HepG2 (cell line): ENCODE measurements around the gene C3orf18. TPM values are rescaled to one million over a fixed set of nuclear protein-coding genes. Genes with fewer than 3 reads are reported as not detected.

ENCODE experiments used
- ATF6 ChIP-seq: sonication (generic); formaldehyde crosslinking; conservative IDR thresholded peaks from 2 replicates; pipeline ENCODE4 v1.4.0; 2020; ENCODE audit warnings: missing genetic modification reagents
- DRAP1 ChIP-seq: IDR thresholded peaks from 2 replicates; pipeline ENCODE4 v1.6.1; 2016; ENCODE audit warnings: missing genetic modification reagents, missing compliant biosample characterization
- FOXA1 ChIP-seq, 2 experiments: fragments of 450-650 bp in 1 of 2; sonication (generic) in 1 of 2; formaldehyde crosslinking in 1 of 2; IDR thresholded peaks; 2 replicates each; pipeline versions ENCODE4 v1.4.0 to v1.6.1; 2016 to 2020; ENCODE audit warnings: missing genetic modification reagents in 1 of 2
- FOXC1 ChIP-seq: sonication (generic); formaldehyde crosslinking; IDR thresholded peaks from 2 replicates; pipeline ENCODE4 v1.8.0; 2022; ENCODE audit warnings: mild to moderate bottlenecking, missing genetic modification reagents, borderline replicate concordance
- GATA4 ChIP-seq: sonication (generic); IDR thresholded peaks from 2 replicates; pipeline ENCODE4 v1.6.1; 2016; ENCODE audit warnings: antibody characterized with exemption, low read depth, borderline replicate concordance
- HDAC2 ChIP-seq: sonication (generic); formaldehyde crosslinking; IDR thresholded peaks from 2 replicates; pipeline ENCODE4 v1.4.0; 2020; ENCODE audit warnings: missing genetic modification reagents
- HHEX ChIP-seq: IDR thresholded peaks from 2 replicates; pipeline ENCODE4 v1.6.1; 2016; ENCODE audit warnings: control low read depth
- HIC2 ChIP-seq: sonication (generic); formaldehyde crosslinking; IDR thresholded peaks from 2 replicates; pipeline ENCODE4 v1.9.0; 2022; ENCODE audit warnings: low read depth, missing genetic modification reagents
- HMG20A ChIP-seq: IDR thresholded peaks from 2 replicates; pipeline ENCODE4 v1.6.1; 2016; ENCODE audit warnings: borderline replicate concordance
- HOXA5 ChIP-seq: sonication (generic); formaldehyde crosslinking; IDR thresholded peaks from 2 replicates; pipeline ENCODE4 v1.4.0; 2020; ENCODE audit warnings: missing genetic modification reagents
- KDM3A ChIP-seq: IDR thresholded peaks from 2 replicates; pipeline ENCODE4 v1.6.1; 2018; ENCODE audit warnings: low read depth, missing compliant biosample characterization
- MAZ ChIP-seq, 2 experiments: sonication (generic) in 1 of 2; formaldehyde crosslinking in 1 of 2; IDR thresholded peaks; 2 replicates each; pipeline versions ENCODE4 v1.5.0 to v1.6.1; 2012 to 2020; ENCODE audit warnings: low read depth in 2 of 2, mild to moderate bottlenecking in 2 of 2, borderline replicate concordance in 1 of 2, improper control_type of control experiment in 1 of 2, low read length in 1 of 2, missing genetic modification reagents in 1 of 2, moderate library complexity in 1 of 2
- MTA3 ChIP-seq: sonication (generic); formaldehyde crosslinking; IDR thresholded peaks from 2 replicates; pipeline ENCODE4 v1.4.0; 2020; ENCODE audit warnings: missing genetic modification reagents
- NCOA1 ChIP-seq: sonication (generic); formaldehyde crosslinking; IDR thresholded peaks from 2 replicates; pipeline ENCODE4 v1.9.0; 2021; ENCODE audit warnings: missing genetic modification reagents
- RBFOX2 ChIP-seq: fragments of 200-400 bp; formaldehyde crosslinking; IDR thresholded peaks from 2 replicates; pipeline ENCODE4 v1.6.1; 2017; ENCODE audit warnings: low read depth, mild to moderate bottlenecking, low read length
- RBM22 ChIP-seq: fragments of 200-400 bp; formaldehyde crosslinking; optimal IDR thresholded peaks from 2 replicates; pipeline ENCODE3; 2017; ENCODE audit warnings: mild to moderate bottlenecking, low read length, moderate library complexity
- RFX1 ChIP-seq: fragments of 450-650 bp; IDR thresholded peaks from 2 replicates; pipeline ENCODE4 v1.6.1; 2017
- RNF2 ChIP-seq: fragments of 450-650 bp; conservative IDR thresholded peaks from 2 replicates; pipeline ENCODE4 v1.6.1; 2016; ENCODE audit warnings: low read depth
- TBP ChIP-seq: sonication (generic); formaldehyde crosslinking; IDR thresholded peaks from 2 replicates; pipeline ENCODE4 v1.5.0; 2020; ENCODE audit warnings: missing genetic modification reagents
- TFDP2 ChIP-seq: sonication (generic); formaldehyde crosslinking; IDR thresholded peaks from 2 replicates; pipeline ENCODE4 v1.4.0; 2020; ENCODE audit warnings: missing genetic modification reagents
- TMF1 ChIP-seq: sonication (generic); formaldehyde crosslinking; IDR thresholded peaks from 2 replicates; pipeline ENCODE4 v1.8.1; 2022; ENCODE audit warnings: low read depth, missing genetic modification reagents
- WIZ ChIP-seq: sonication (generic); formaldehyde crosslinking; IDR thresholded peaks from 2 replicates; pipeline ENCODE4 v1.5.1; 2020; ENCODE audit warnings: mild to moderate bottlenecking, missing genetic modification reagents
- ZNF205 ChIP-seq: IDR thresholded peaks from 2 replicates; pipeline ENCODE4 v1.6.1; 2018; ENCODE audit warnings: missing biosample characterization, missing genetic modification reagents
- polyA plus RNA-seq, 8 experiments: library from polyadenylated mRNA; depleted of rRNA in 3 of 8; stranded (reverse) in 7 of 8; unstranded in 1 of 8; fragments of >200 nt; fragmentation: Illumina TruSeq in 4 of 8; extraction: Trizol in 4 of 8; gene quantifications; 2 replicates each; pipeline versions ENCODE4 v1.2.1 to v1.2.3, GENCODE V29; 2011 to 2016; ENCODE audit warnings: low read depth in 4 of 8, missing spikeins in 1 of 8, mixed read lengths in 1 of 8; ENCODE audit not compliant: insufficient read depth in 1 of 8
- total RNA-seq, 5 experiments: library from RNA; depleted of rRNA; stranded (reverse); fragments of >200 nt; fragmentation: Illumina TruSeq; extraction: Trizol; gene quantifications; 2 replicates each; pipeline ENCODE4 v1.2.3, GENCODE V29; 2016; ENCODE audit warnings: low read depth in 1 of 5
- TF ChIP-seq, protein P1 (sequence below): sonication (generic); formaldehyde crosslinking; IDR thresholded peaks from 2 replicates; pipeline ENCODE4 v1.8.0; 2022; ENCODE audit warnings: mild to moderate bottlenecking, missing genetic modification reagents

The C3orf18 gene
- total and polyA plus RNA-seq, 2 of the 13 experiments (the other 11 are each of a cell fraction or from before 2014, with no cell fraction given): 1.6 to 4.8 TPM

DNA sequence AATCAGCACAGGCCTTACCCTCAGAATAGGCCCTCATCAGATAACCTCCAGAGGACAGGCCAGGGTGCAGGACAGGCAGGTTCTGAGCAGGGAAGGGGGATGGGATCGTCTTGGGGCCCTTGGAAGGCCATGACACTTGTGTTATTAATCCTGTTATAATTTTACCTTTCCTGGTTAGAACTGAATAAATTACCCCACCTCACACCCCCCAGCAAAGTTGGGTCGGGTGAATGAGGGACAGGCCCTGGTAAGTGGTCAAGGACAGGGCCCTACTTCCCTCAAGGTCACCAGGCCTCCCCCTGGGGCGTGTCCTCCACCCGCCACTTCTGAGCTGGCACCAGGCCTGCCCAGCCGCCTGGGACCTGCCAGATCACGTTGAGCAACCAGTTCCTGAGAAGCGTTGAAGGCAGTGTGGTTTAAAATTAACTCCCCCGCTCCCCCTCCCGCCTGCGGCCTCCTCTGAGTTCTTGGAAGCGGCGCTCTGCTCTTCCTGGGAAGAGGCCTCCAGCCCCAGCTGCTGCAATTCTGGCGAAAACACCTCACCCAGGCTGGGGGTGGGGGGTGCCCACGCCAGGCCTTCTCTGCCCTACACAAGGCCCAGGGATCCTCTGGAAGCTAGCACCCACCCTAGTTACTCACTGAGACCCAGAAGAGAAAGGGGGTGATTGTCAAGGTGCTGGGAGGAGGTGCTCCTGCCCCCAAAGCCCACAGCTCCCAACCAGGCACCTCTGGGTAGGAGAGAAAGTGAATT, 33.5 kb upstream of the C3orf18 start (continued):
- TF ChIP-seq HMG20A (CRISPR knock-in tag) (peak; percentile 65; the same call in 1 of the 2 replicates), TFDP2 (peak; percentile 81), RBM22 (peak; percentile 70), DRAP1 (CRISPR knock-in tag) (peak; percentile 58), FOXA1 (IDR thresholded peaks at IDR 0.05) (no peak), FOXA1 (CRISPR knock-in tag; IDR thresholded peaks at IDR 0.05) (peak; percentile 21; the same call in 1 of the 2 replicates), RBFOX2 (peak; percentile 58), RNF2 (0 out of 2 replicates have a peak, but pooled peaks have one; percentile 36), FOXC1 (CRISPR knock-in tag) (peak; percentile 49; the same call in 1 of the 2 replicates), HHEX (CRISPR knock-in tag) (no peak), NCOA1 (CRISPR knock-in tag) (peak; percentile 76; the same call in 1 of the 2 replicates), ATF6 (CRISPR knock-in tag) (peak; percentile 52; the same call in 1 of the 2 replicates), GATA4 (no peak), HOXA5 (CRISPR knock-in tag) (peak; percentile 40; the same call in 1 of the 2 replicates), HIC2 (peak; percentile 96), MAZ (IDR thresholded peaks at IDR 0.05; ENCODE audit: borderline replicate concordance, low read depth, low read length) (peak; percentile 58; the same call in 1 of the 2 replicates), MAZ (CRISPR knock-in tag; IDR thresholded peaks at IDR 0.05; ENCODE audit: low read depth) (peak; percentile 85), HDAC2 (CRISPR knock-in tag) (peak; percentile 87; the same call in 1 of the 2 replicates), KDM3A (peak; percentile 84; the same call in 1 of the 2 replicates), TMF1 (CRISPR knock-in tag) (no peak), TBP (CRISPR knock-in tag) (no peak), WIZ (CRISPR knock-in tag) (peak; percentile 71; the same call in 1 of the 2 replicates), RFX1 (no peak), MTA3 (no peak), ZNF205 (CRISPR knock-in tag) (peak; percentile 63; the same call in 1 of the 2 replicates)
- TF ChIP-seq, protein P1, sequence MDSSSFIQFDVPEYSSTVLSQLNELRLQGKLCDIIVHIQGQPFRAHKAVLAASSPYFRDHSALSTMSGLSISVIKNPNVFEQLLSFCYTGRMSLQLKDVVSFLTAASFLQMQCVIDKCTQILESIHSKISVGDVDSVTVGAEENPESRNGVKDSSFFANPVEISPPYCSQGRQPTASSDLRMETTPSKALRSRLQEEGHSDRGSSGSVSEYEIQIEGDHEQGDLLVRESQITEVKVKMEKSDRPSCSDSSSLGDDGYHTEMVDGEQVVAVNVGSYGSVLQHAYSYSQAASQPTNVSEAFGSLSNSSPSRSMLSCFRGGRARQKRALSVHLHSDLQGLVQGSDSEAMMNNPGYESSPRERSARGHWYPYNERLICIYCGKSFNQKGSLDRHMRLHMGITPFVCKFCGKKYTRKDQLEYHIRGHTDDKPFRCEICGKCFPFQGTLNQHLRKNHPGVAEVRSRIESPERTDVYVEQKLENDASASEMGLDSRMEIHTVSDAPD: peak; percentile 85
